Heart right ventricle (tissue), 16 donors: ENCODE results near the gene SOBP. TPM values are rescaled to one million over a fixed set of nuclear protein-coding genes. Genes with fewer than 3 reads are reported as not detected.

Experiments
- ATAC-seq, 8 donors: fragments of 200-7000 bp; cut with Tn5 transposase; one replicate each; pipeline ENCODE4 v1.9.1; 2020; ENCODE audit warnings: mild to moderate bottlenecking in 8 of 8, moderate library complexity in 8 of 8, moderate number of reproducible peaks in 1 of 8
- DNase-seq, 2 donors: peaks; one replicate each; pipeline ENCODE4 v3.0.0-alpha.2; 2020
- H3K27ac ChIP-seq, 10 donors: fragments of 200-600 bp; sonication (generic) in 2 of 10; one replicate each; pipeline versions ENCODE4 v1.5.0 to v1.8.0; 2020 to 2022; ENCODE audit warnings: mild to moderate bottlenecking in 3 of 10
- H3K27me3 ChIP-seq, 7 donors: fragments of 200-600 bp; one replicate each; pipeline ENCODE4 v1.8.0; 2021 to 2022; ENCODE audit warnings: mild to moderate bottlenecking in 2 of 7
- H3K36me3 ChIP-seq, 9 donors: fragments of 200-600 bp; sonication (generic) in 1 of 9; one replicate each; pipeline versions ENCODE4 v1.5.0 to v1.8.0; 2020 to 2022; ENCODE audit warnings: mild to moderate bottlenecking in 2 of 9
- H3K4me1 ChIP-seq, 9 donors: fragments of 200-600 bp; sonication (generic) in 1 of 9; one replicate each; pipeline versions ENCODE4 v1.5.0 to v1.8.0; 2020 to 2022; ENCODE audit warnings: mild to moderate bottlenecking in 4 of 9
- H3K4me3 ChIP-seq, 10 donors: fragments of 200-600 bp; sonication (generic) in 2 of 10; one replicate each; pipeline versions ENCODE4 v1.5.0 to v1.8.0; 2020 to 2022; ENCODE audit warnings: mild to moderate bottlenecking in 7 of 10, moderate library complexity in 2 of 10
- H3K9me3 ChIP-seq, 11 donors: fragments of 200-600 bp in 10 of 11; sonication (generic) in 2 of 11; one replicate each; pipeline versions ENCODE4 v1.5.0 to v1.8.0; 2013 to 2022; ENCODE audit warnings: mild to moderate bottlenecking in 2 of 11, control low read depth in 1 of 11, moderate library complexity in 1 of 11
- CTCF ChIP-seq, 9 donors: fragments of 200-600 bp; sonication (generic) in 2 of 9; IDR thresholded peaks; one replicate each; pipeline versions ENCODE4 v1.5.0 to v1.8.0; 2021 to 2022; ENCODE audit warnings: antibody characterized with exemption in 9 of 9, mild to moderate bottlenecking in 5 of 9, moderate library complexity in 1 of 9
- WGBS, 2 donors: extraction: QIAGEN DNeasy Blood & Tissue Kit; methylation state at CpG; one replicate each; pipeline ENCODE4 v1.1.7; 2013; ENCODE audit warnings: inconsistent platforms in 1 of 2; 5-methylcytosine and 5-hydroxymethylcytosine counted together
- intact Hi-C, 10 donors: fragments of 100-400 bp; cut with DNase I; formaldehyde crosslinking; loops; one replicate each; pipeline versions ENCODE4 v1.11.1 to v1.14.2; 2022
- polyA plus RNA-seq, 2 donors: library from polyadenylated mRNA; stranded (reverse); fragments of 200-250 nt; gene quantifications; one replicate each; pipeline ENCODE4 v1.2.3, GENCODE V29; 2013
- total RNA-seq, 10 donors: library from RNA; stranded (reverse); fragmentation: NEBNext Ultra II Directional in 3 of 10; extraction: Animal tissue kit (Norgen Biotek cat#: 25700) in 3 of 10; gene quantifications; one replicate each; pipeline versions ENCODE4 v1.2.1 to v1.2.4, GENCODE V29; 2021 to 2023
- donor health status: Arrhythmogenic right ventricular cardiomyopathy.
- donor health status: ischemic (EF 13 %, LVEDD 7.1; RV severe dilation, severe dysfunction).
- donor health status: healthy with polysubstance abuse.
- donor health status: DM: no; HTN: yes; CAD: no.
- donor health status: DM: no; HTN: no; CAD: no.
- donor health status: ischemic (EF 25% LVEDD 6.9; RV normal size, moderate dysfunction).
- donor health status: ischemic (EF 25% LVEDD 5.7; RV mildly dilated, moderate dysfunction).
- donor health status: healthy.
- donor health status: DM: yes; HTN: yes; CAD: no.
- donor health status: Ischemic cardiomyopathy.
- donor health status: ischemic (EF 35%, LVEDD 5.7; RV mildly dilated, moderate dysfunction).
- donor health status: nonischemic (EF 11% LVEDD 7.7; RV severe dilation, severe dysfunction).
- donor health status: DM: yes; HTN: yes; CAD: no.
- donor health status: PGD.
- donor health status: ischemic (EF 29% LVEDD 5.4; RV normal size, mild dysfunction).
- donor health status: nonischemic (EF 23%, LVEDD 6.1; RV moderate dilation, normal function).

Gene SOBP
- total and polyA plus RNA-seq, 12 donors = 5.2 to 25.3 (median 18.2) TPM

GRCh38 chr6:107589199-107589598, 99.3 kb downstream of the SOBP start:
- H3K36me3 ChIP-seq = no peaks in the 10 kb centered on the region
- DNase-seq (no peak), ATAC-seq (no peak)
- H3K27ac ChIP-seq = no peak overlapping the region
- H3K4me1 ChIP-seq = peaks cover 0 to 38% (median 21%) of the 10 kb centered on the region in 9 donors
- intact Hi-C loops = loop anchor here in 1 of 10 donors (5.0 kb wide), 1 partner anchor 97 kb away; the partner anchor contains the start of gene SOBP
- H3K9me3 ChIP-seq = no peaks in the 10 kb centered on the region
- H3K4me3 ChIP-seq = no peak overlapping the region
- 92 to 93% methylated on average over 5 of the region's 5 CpGs for WGBS, 2 donors
- no peaks in the 10 kb centered on the region for H3K27me3 ChIP-seq
- no peak for TF ChIP-seq CTCF (IDR thresholded peaks at IDR 0.05)

- ATAC-seq = no peak
- peaks cover 0 to 43% (median 21%) of the 10 kb centered on the region in 9 donors for H3K4me1 ChIP-seq
- H3K27ac ChIP-seq = no peak overlapping the region
- WGBS, 2 donors = 83 to 85% methylated on average over 2 of the region's 2 CpGs
- no peak for TF ChIP-seq CTCF (IDR thresholded peaks at IDR 0.05)
- H3K9me3 ChIP-seq = no peaks in the 10 kb centered on the region
- intact Hi-C loops = loop anchor here in 1 of 10 donors (5.0 kb wide), 1 partner anchor 98 kb away; the partner anchor contains the start of gene SOBP
- no peaks in the 10 kb centered on the region for H3K36me3 ChIP-seq
- H3K27me3 ChIP-seq = no peaks in the 10 kb centered on the region
- no peak overlapping the region for H3K4me3 ChIP-seq
- DNase-seq = no peak
These were observed 100.0 kb downstream of the SOBP start for GRCh38 chr6:107589934-107590333.

GRCh38 chr6:107590378-107590777, 100.5 kb downstream of the SOBP start:
- Histone ChIP-seq H3K27me3 (no peaks in the 10 kb centered on the region), H3K9me3 (no peaks in the 10 kb centered on the region), H3K27ac (no peak overlapping the region), H3K4me3 (no peak overlapping the region), H3K36me3 (no peaks in the 10 kb centered on the region), H3K4me1 (peaks cover 0 to 44% (median 21%) of the 10 kb centered on the region in 9 donors)
- 25 to 28% methylated on average over 1 of the region's 1 CpG for WGBS, 2 donors
- no peak for TF ChIP-seq CTCF (IDR thresholded peaks at IDR 0.05)
- intact Hi-C loops = no loop called here
- ATAC-seq = no peak
- DNase-seq = no peak

- intact Hi-C loops = no loop called here
- no peak for TF ChIP-seq CTCF (IDR thresholded peaks at IDR 0.05)
- Histone ChIP-seq H3K27ac (no peak overlapping the region), H3K9me3 (no peaks in the 10 kb centered on the region), H3K36me3 (no peaks in the 10 kb centered on the region), H3K27me3 (no peaks in the 10 kb centered on the region), H3K4me3 (no peak overlapping the region), H3K4me1 (peaks cover 0 to 54% (median 30%) of the 10 kb centered on the region in 9 donors)
- no peak for ATAC-seq
- DNase-seq = no peak
- WGBS, 2 donors = 94 to 97% methylated on average over 1 of the region's 1 CpG
These were observed 101.4 kb downstream of the SOBP start for GRCh38 chr6:107591346-107591745.
